ENCODE measurements around the gene PODXL2. TPM values are rescaled to one million over a fixed set of nuclear protein-coding genes. Genes with fewer than 3 reads are reported as not detected.

The PODXL2 gene
- total RNA-seq, 3 donors from 2014 or later (not counting 1 experiment from before 2014, with no cell fraction given): 2.2 to 3.5 (median 2.7) TPM

DNA sequence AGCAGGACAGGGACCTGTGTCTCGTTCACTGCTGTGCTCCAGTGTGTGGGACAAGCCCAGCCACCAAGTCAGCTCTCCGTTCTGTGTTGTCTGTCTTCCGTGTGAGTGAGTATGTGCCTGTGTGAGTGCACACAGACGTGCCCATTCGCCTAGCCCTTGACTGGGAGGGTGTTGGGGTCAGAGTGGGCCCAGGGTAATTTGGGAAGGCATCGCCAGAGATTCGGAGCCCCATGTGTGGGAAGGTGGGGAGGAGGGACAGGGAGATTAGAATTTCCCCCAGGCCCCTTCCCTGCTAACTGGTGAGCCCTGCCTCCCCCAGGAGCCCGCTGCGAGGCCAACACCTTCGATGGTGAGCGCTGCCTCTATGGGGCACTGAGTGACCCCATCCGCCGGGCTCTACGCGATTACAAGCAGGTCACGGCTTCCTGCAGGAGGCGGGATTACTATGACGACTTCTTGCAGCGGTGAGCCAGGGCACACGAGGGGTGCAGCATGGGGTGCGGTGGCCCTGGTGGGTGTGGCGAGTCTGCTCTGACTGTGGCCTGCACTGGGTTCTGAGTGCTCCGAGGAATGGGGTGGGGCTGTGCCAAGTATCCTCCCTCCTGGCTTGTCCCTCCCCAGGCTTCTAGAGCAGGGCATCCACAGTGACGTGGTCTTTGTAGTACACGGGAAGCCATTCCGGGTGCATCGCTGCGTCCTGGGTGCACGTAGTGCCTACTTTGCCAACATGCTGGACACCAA is 46.8 kb downstream of the PODXL2 start:
- Mint-ChIP-seq H3K4me3 (peak overlapping the region; percentile 37), H3K36me3 (no peaks in the 10 kb centered on the region), H3K27ac (peak overlapping the region; percentile 14 to 96), H3K27me3 (ENCODE audit: low read depth in 2 of 2) (no peaks in the 10 kb centered on the region), H3K4me1 (peaks cover 22 to 44% of the 10 kb centered on the region in 2 donors), H3K9me3 (no peaks in the 10 kb centered on the region)
- WGBS (ENCODE audit: insufficient coverage): 96% methylated on average over 29 of the region's 29 CpGs
- Histone ChIP-seq H3K27ac (ENCODE audit: low read length) (no peak overlapping the region), H3K4me1 (ENCODE audit: control insufficient read depth, insufficient read depth, low read length) (peaks cover 27% of the 10 kb centered on the region), H3K36me3 (ENCODE audit: control insufficient read depth, insufficient read depth, low read length) (peaks cover 27% of the 10 kb centered on the region), H3K9me3 (ENCODE audit: control insufficient read depth, insufficient read depth, low read length) (no peaks in the 10 kb centered on the region), H3K27me3 (ENCODE audit: control insufficient read depth, insufficient read depth, low read length) (no peaks in the 10 kb centered on the region), H3K4me3 (ENCODE audit: low read length) (no peak overlapping the region)
- DNase-seq: peak in 1 of 2 donors; percentile 12
- TF ChIP-seq, protein P1, sequence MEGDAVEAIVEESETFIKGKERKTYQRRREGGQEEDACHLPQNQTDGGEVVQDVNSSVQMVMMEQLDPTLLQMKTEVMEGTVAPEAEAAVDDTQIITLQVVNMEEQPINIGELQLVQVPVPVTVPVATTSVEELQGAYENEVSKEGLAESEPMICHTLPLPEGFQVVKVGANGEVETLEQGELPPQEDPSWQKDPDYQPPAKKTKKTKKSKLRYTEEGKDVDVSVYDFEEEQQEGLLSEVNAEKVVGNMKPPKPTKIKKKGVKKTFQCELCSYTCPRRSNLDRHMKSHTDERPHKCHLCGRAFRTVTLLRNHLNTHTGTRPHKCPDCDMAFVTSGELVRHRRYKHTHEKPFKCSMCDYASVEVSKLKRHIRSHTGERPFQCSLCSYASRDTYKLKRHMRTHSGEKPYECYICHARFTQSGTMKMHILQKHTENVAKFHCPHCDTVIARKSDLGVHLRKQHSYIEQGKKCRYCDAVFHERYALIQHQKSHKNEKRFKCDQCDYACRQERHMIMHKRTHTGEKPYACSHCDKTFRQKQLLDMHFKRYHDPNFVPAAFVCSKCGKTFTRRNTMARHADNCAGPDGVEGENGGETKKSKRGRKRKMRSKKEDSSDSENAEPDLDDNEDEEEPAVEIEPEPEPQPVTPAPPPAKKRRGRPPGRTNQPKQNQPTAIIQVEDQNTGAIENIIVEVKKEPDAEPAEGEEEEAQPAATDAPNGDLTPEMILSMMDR (IDR thresholded peaks at IDR 0.05): no peak
- ATAC-seq: no peak
- intact Hi-C loops (cut with micrococcal nuclease): no loop called here

DNA sequence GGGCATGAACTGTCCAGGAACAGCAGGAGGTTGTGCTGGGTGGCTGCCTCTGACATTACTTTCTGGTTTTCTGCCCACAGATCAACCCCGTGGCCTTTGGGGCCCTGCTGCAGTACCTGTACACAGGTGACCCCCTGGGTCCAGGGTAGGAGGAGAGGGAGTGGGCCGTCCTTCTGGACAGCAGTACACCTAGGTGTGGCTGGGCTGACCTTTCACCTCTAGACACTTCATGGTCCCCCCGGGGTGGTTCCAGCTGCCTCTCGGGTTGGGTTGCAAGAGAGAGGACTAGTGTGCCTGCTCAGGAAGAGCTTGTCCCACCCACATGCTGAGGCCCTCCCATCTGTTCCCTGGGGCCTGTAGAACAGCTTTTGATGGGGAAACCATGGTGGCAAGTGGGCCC is 47.5 kb downstream of the PODXL2 start:
- no peak for ATAC-seq
- Histone ChIP-seq H3K9me3 (ENCODE audit: control insufficient read depth, insufficient read depth, low read length) (no peaks in the 10 kb centered on the region), H3K36me3 (ENCODE audit: control insufficient read depth, insufficient read depth, low read length) (peaks cover 27% of the 10 kb centered on the region), H3K27ac (ENCODE audit: low read length) (no peak overlapping the region), H3K4me3 (ENCODE audit: low read length) (no peak overlapping the region), H3K27me3 (ENCODE audit: control insufficient read depth, insufficient read depth, low read length) (no peaks in the 10 kb centered on the region), H3K4me1 (ENCODE audit: control insufficient read depth, insufficient read depth, low read length) (peaks cover 23% of the 10 kb centered on the region)
- TF ChIP-seq, protein P1 (IDR thresholded peaks at IDR 0.05): no peak
- Mint-ChIP-seq H3K9me3 (no peaks in the 10 kb centered on the region), H3K27ac (peak overlapping the region; percentile 14 to 96), H3K4me1 (peaks cover 22 to 49% of the 10 kb centered on the region in 2 donors), H3K27me3 (ENCODE audit: low read depth in 2 of 2) (no peaks in the 10 kb centered on the region), H3K36me3 (no peaks in the 10 kb centered on the region), H3K4me3 (no peak overlapping the region)
- peak in 1 of 2 donors; percentile 13 for DNase-seq
- intact Hi-C loops (cut with micrococcal nuclease): no loop called here
- 94% methylated on average over 4 of the region's 4 CpGs for WGBS (ENCODE audit: insufficient coverage)

DNA sequence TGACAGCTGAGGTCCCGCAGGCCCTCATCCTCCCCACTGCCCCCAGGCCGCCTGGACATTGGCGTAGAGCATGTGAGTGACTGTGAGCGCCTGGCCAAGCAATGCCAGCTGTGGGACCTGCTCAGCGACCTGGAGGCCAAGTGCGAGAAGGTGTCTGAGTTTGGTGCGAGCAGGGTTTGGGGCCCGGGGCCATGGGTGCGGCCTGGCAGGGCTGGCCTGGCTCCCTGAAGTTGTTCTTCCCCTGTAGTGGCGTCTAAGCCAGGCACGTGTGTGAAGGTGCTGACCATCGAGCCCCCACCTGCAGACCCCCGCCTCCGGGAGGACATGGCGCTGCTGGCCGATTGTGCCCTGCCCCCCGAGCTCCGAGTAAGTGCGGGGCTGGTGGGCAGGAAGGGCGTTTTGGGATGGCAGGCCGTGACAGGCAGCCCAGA is 48.0 kb downstream of the PODXL2 start:
- Mint-ChIP-seq H3K4me3 (no peak overlapping the region), H3K9me3 (no peaks in the 10 kb centered on the region), H3K27ac (no peak overlapping the region), H3K27me3 (ENCODE audit: low read depth in 2 of 2) (no peaks in the 10 kb centered on the region), H3K36me3 (no peaks in the 10 kb centered on the region), H3K4me1 (peaks cover 18 to 46% of the 10 kb centered on the region in 2 donors)
- peak in 1 of 2 donors; percentile 13 for DNase-seq
- TF ChIP-seq, protein P1 (IDR thresholded peaks at IDR 0.05): no peak
- no peaks in the 10 kb centered on the region for H3K27me3 ChIP-seq (ENCODE audit: control insufficient read depth, insufficient read depth, low read length)
- intact Hi-C loops (cut with micrococcal nuclease): no loop called here
- ATAC-seq: no peak
- H3K9me3 ChIP-seq (ENCODE audit: control insufficient read depth, insufficient read depth, low read length): no peaks in the 10 kb centered on the region
- peaks cover 18% of the 10 kb centered on the region for H3K4me1 ChIP-seq (ENCODE audit: control insufficient read depth, insufficient read depth, low read length)
- H3K4me3 ChIP-seq (ENCODE audit: low read length): no peak overlapping the region
- H3K36me3 ChIP-seq (ENCODE audit: control insufficient read depth, insufficient read depth, low read length): peaks cover 27% of the 10 kb centered on the region
- no peak overlapping the region for H3K27ac ChIP-seq (ENCODE audit: low read length)
- whole genome bisulfite sequencing (ENCODE audit: insufficient coverage): 95% methylated on average over 21 of the region's 21 CpGs
